Fibroblast of lung (primary cell): Measurements from ENCODE around the gene PACSIN2.

Source experiments
- CTCF ChIP-seq, 2 donors: IDR thresholded peaks in 1 of 2; conservative IDR thresholded peaks in 1 of 2; 1 replicate in 1 of 2; 2 replicates in 1 of 2; pipeline ENCODE4 v1.5.1; 2011 to 2012; ENCODE audit warnings: low read length in 2 of 2, control low read depth in 1 of 2, inconsistent platforms in 1 of 2, low read depth in 1 of 2, mild to moderate bottlenecking in 1 of 2
- EZH2 ChIP-seq: IDR thresholded peaks from 2 replicates; pipeline ENCODE4 v1.5.1; 2012; ENCODE audit warnings: low read length, control low read depth, mild to moderate bottlenecking; ENCODE audit errors: missing control alignments

GRCh38 chr22:42932197-42932519 is 82.8 kb downstream of the PACSIN2 start:
- TF ChIP-seq CTCF (conservative IDR thresholded peaks at IDR 0.05 in 1 of 2, IDR thresholded peaks at IDR 0.05 in 1 of 2; ENCODE audit: low read depth in 1 of 2, low read length in 2 of 2) (no peak), EZH2 (no peak)
